Measurements from ENCODE around the gene SHD. TPM values are rescaled to one million over a fixed set of nuclear protein-coding genes. Genes with fewer than 3 reads are reported as not detected.

SHD gene
- total and polyA plus RNA-seq, 2 of the 13 experiments (the other 11 are each of a cell fraction or from before 2014, with no cell fraction given) = 0.11 to 0.20 TPM

DNA sequence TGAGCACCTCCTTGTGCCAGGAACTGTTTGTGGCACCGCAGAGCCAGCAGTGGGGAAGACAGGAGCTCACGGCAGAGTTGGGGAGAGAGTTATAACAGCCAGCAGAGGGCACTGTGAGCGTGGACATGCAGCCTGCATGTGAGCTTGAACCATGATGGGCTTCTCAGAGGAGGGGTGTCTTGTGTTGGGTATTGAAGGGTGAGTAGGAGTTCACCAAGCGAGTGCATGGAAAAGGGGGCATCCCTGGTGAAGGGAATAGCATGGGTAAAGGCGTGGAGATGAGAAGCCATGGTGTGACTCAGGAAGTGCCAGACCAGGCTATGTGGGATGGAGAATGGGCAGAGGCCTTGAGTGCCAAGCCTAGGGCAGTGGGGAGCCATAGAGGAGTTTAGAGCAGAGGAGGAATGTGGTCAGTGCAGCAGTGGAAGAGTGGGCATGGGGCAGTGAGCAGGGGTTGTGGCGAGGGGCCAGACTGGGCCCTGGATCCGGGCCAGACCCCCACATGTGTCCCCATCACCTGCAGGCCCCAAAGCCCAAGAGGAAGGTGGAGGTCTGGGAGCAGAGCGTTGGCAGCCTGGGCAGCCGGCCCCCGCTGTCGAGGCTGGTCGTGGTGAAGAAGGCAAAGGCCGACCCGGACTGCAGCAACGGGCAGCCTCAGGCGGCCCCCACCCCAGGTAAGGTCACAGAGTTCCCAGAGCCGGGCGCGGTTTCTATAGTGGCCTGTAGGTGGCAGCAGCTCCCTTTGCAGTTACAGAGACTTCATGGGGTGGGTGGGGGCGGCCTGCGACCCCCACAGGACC, 11.8 kb upstream of the SHD start:
- Histone ChIP-seq H3K36me3 (replicated peaks in 1 of 2; ENCODE audit: control insufficient read depth in 1 of 2, insufficient read depth in 2 of 2, low read length in 2 of 2) (peaks cover 7 to 13% of the 10 kb centered on the region in 2 experiments; a peak in 3 of 5 replicates), H3K4me2 (ENCODE audit: low read depth, low read length) (no peak overlapping the region), H3K9me3 (ENCODE audit: low read length) (no peaks in the 10 kb centered on the region), H3K27ac (ENCODE audit: extremely low read length, insufficient read depth, low read length) (peak overlapping the region; percentile 73), H3K4me1 (ENCODE audit: insufficient read depth, low read length) (peaks cover 20% of the 10 kb centered on the region), H4K20me1 (ENCODE audit: insufficient read depth, low read length) (no peaks in the 10 kb centered on the region), H3K27me3 (ENCODE audit: control insufficient read depth in 1 of 2, insufficient read depth in 2 of 2, low read length in 2 of 2) (no peaks in the 10 kb centered on the region), H2AFZ (ENCODE audit: low read length) (no peak overlapping the region), H3K4me3 (replicated peaks in 1 of 3; ENCODE audit: insufficient read depth in 1 of 3, low read depth in 2 of 3, low read length in 3 of 3) (no peak overlapping the region), H3K9ac (ENCODE audit: insufficient read depth, low read depth, low read length) (no peak overlapping the region), H3K79me2 (ENCODE audit: insufficient read depth, low read length) (no peaks in the 10 kb centered on the region)
- no TSS peak for BruUV-seq (replicated peaks)
- 34% methylated on average over 16 of the region's 21 CpGs for WGBS (ENCODE audit: low lambda C conversion rate)
- DNase-seq (ENCODE audit: low spot score) = peak; percentile 72
- POLR2A ChIA-PET = interaction anchor here (0.8 to 2.8 kb wide), 14 partner anchors 10 to 124 kb away, joined by 3 to 23 read pairs (median 4); partner anchors contain the start of genes MPND, STAP2 and YJU2
- ATAC-seq = peak; percentile 88
- in situ Hi-C loops (cut with HindIII; ENCODE audit: extremely low pct_ligation_motif_present, low pct_unique_long_range_greater_than_20kb) (loop anchor here (5.0 kb wide), 1 partner anchor 85 kb away; no protein-coding TSS in a partner anchor), intact Hi-C loops (cut with micrococcal nuclease; ENCODE audit: unreplicated experiment) (loop anchor here (1.0 to 5.0 kb wide), 4 partner anchors 44 to 135 kb away; partner anchors contain the start of genes CHAF1A, MPND and SH3GL1)
- FAIRE-seq = peak; percentile 87
- CTCF ChIA-PET (ENCODE audit: low intra/inter-chr PET ratio, low total read pairs) = interaction anchor here (0.6 to 3.2 kb wide), 5 partner anchors 31 to 133 kb away, joined by 3 to 41 read pairs (median 4); partner anchors contain the start of gene SH3GL1
- TF ChIP-seq ZNF34 (CRISPR knock-in tag; IDR thresholded peaks at IDR 0.05; ENCODE audit: borderline replicate concordance) = no peak
- no peak for TF ChIP-seq NCOA2 (CRISPR knock-in tag; IDR thresholded peaks at IDR 0.05)
- 0 out of 2 replicates have a peak, but pooled peaks have one; percentile 8 for TF ChIP-seq GATAD1 (CRISPR knock-in tag; IDR thresholded peaks at IDR 0.05)
- TF ChIP-seq SRSF1 (optimal IDR thresholded peaks at IDR 0.05; ENCODE audit: low read depth, low read length) = peak; percentile 83
- TF ChIP-seq NFYC (CRISPR knock-in tag; IDR thresholded peaks at IDR 0.05) = peak; percentile 8; the same call in 1 of the 2 replicates
- TF ChIP-seq NRL (CRISPR knock-in tag; IDR thresholded peaks at IDR 0.05; ENCODE audit: borderline replicate concordance) = peak; percentile 19; the same call in 1 of the 2 replicates
- TF ChIP-seq ZNF839 (CRISPR knock-in tag; IDR thresholded peaks at IDR 0.05; ENCODE audit: borderline replicate concordance) = no peak
- TF ChIP-seq ZFP36 (IDR thresholded peaks at IDR 0.05; ENCODE audit: borderline replicate concordance, low read depth, low read length, partially characterized antibody) = peak; percentile 48
- no peak for TF ChIP-seq ZNF747 (CRISPR knock-in tag; IDR thresholded peaks at IDR 0.05; ENCODE audit: borderline replicate concordance)
- TF ChIP-seq ZFX (CRISPR knock-in tag; IDR thresholded peaks at IDR 0.05; ENCODE audit: low read depth) = peak; percentile 34
- peak; percentile 58; the same call in 1 of the 2 replicates for TF ChIP-seq ZNF572 (CRISPR knock-in tag; IDR thresholded peaks at IDR 0.05)
- TF ChIP-seq, protein P1, sequence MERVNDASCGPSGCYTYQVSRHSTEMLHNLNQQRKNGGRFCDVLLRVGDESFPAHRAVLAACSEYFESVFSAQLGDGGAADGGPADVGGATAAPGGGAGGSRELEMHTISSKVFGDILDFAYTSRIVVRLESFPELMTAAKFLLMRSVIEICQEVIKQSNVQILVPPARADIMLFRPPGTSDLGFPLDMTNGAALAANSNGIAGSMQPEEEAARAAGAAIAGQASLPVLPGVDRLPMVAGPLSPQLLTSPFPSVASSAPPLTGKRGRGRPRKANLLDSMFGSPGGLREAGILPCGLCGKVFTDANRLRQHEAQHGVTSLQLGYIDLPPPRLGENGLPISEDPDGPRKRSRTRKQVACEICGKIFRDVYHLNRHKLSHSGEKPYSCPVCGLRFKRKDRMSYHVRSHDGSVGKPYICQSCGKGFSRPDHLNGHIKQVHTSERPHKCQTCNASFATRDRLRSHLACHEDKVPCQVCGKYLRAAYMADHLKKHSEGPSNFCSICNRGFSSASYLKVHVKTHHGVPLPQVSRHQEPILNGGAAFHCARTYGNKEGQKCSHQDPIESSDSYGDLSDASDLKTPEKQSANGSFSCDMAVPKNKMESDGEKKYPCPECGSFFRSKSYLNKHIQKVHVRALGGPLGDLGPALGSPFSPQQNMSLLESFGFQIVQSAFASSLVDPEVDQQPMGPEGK (CRISPR knock-in tag; IDR thresholded peaks at IDR 0.05) = peak; percentile 93
- TF ChIP-seq, protein P2, sequence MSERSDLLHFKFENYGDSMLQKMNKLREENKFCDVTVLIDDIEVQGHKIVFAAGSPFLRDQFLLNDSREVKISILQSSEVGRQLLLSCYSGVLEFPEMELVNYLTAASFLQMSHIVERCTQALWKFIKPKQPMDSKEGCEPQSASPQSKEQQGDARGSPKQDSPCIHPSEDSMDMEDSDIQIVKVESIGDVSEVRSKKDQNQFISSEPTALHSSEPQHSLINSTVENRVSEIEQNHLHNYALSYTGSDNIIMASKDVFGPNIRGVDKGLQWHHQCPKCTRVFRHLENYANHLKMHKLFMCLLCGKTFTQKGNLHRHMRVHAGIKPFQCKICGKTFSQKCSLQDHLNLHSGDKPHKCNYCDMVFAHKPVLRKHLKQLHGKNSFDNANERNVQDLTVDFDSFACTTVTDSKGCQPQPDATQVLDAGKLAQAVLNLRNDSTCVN (CRISPR knock-in tag; IDR thresholded peaks at IDR 0.05; ENCODE audit: borderline replicate concordance) = 0 out of 2 replicates have a peak, but pooled peaks have one; percentile 20
- TF ChIP-seq SUZ12 (IDR thresholded peaks at IDR 0.05; ENCODE audit: low read depth, low read length) = no peak
- TF ChIP-seq, protein P3, sequence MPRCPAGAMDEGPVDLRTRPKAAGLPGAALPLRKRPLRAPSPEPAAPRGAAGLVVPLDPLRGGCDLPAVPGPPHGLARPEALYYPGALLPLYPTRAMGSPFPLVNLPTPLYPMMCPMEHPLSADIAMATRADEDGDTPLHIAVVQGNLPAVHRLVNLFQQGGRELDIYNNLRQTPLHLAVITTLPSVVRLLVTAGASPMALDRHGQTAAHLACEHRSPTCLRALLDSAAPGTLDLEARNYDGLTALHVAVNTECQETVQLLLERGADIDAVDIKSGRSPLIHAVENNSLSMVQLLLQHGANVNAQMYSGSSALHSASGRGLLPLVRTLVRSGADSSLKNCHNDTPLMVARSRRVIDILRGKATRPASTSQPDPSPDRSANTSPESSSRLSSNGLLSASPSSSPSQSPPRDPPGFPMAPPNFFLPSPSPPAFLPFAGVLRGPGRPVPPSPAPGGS (CRISPR knock-in tag; IDR thresholded peaks at IDR 0.05) = peak; percentile 35; the same call in 1 of the 2 replicates
